ENCODE measurements around the gene LRMDA. TPM values are rescaled to one million over a fixed set of nuclear protein-coding genes. Genes with fewer than 3 reads are reported as not detected.

The LRMDA gene
- total and polyA plus RNA-seq, 2 donors (not counting 3 experiments of a cell fraction or from before 2014, with no cell fraction given), result 9.7 to 18.0 TPM

- no peak for FAIRE-seq
- no peaks in the 10 kb centered on the region for H3K36me3 ChIP-seq (ENCODE audit: control insufficient read depth in 2 of 2, extremely low read depth in 1 of 2, insufficient read depth in 2 of 2, low read length in 2 of 2)
- H3K9me3 ChIP-seq (replicated peaks; ENCODE audit: control insufficient read depth, insufficient read depth, low read length), result no peaks in the 10 kb centered on the region
- no peaks in the 10 kb centered on the region for H3K27me3 ChIP-seq (ENCODE audit: control insufficient read depth in 2 of 2, insufficient read depth in 2 of 2, low read length in 2 of 2)
- H3K4me1 ChIP-seq (ENCODE audit: control insufficient read depth, extremely low read depth, insufficient read depth, low read length), result no peaks in the 10 kb centered on the region
- dilution Hi-C loops (cut with MboI; ENCODE audit: extremely low pct_ligation_motif_present, low sequenced_read_pairs), result no loop called here
- H3K9ac ChIP-seq (replicated peaks; ENCODE audit: extremely low read depth, insufficient read depth, low read length), result no peak overlapping the region
- no peak for DNase-seq (ENCODE audit: low read depth, low spot score)
- no peaks in the 10 kb centered on the region for H3K79me2 ChIP-seq (ENCODE audit: control insufficient read depth, insufficient read depth, low read length)
- no TSS peak for BruUV-seq (replicated peaks)
- no peaks in the 10 kb centered on the region for H4K20me1 ChIP-seq (replicated peaks; ENCODE audit: control insufficient read depth, extremely low read depth, insufficient read depth, low read length)
- intact Hi-C loops (cut with micrococcal nuclease), result no loop called here
- no peak overlapping the region for H3K27ac ChIP-seq (ENCODE audit: insufficient read depth, low read depth, low read length)
- H3K9me1 ChIP-seq (replicated peaks; ENCODE audit: control insufficient read depth, extremely low read depth, insufficient read depth, low read length), result no peaks in the 10 kb centered on the region
- no peak for TF ChIP-seq JUN (IDR thresholded peaks at IDR 0.05; ENCODE audit: borderline replicate concordance, insufficient read depth, insufficient read length, low read depth)
- TF ChIP-seq, protein P1, sequence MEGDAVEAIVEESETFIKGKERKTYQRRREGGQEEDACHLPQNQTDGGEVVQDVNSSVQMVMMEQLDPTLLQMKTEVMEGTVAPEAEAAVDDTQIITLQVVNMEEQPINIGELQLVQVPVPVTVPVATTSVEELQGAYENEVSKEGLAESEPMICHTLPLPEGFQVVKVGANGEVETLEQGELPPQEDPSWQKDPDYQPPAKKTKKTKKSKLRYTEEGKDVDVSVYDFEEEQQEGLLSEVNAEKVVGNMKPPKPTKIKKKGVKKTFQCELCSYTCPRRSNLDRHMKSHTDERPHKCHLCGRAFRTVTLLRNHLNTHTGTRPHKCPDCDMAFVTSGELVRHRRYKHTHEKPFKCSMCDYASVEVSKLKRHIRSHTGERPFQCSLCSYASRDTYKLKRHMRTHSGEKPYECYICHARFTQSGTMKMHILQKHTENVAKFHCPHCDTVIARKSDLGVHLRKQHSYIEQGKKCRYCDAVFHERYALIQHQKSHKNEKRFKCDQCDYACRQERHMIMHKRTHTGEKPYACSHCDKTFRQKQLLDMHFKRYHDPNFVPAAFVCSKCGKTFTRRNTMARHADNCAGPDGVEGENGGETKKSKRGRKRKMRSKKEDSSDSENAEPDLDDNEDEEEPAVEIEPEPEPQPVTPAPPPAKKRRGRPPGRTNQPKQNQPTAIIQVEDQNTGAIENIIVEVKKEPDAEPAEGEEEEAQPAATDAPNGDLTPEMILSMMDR (IDR thresholded peaks at IDR 0.05; ENCODE audit: extremely low read depth in 1 of 2, insufficient read depth in 1 of 2, low read depth in 1 of 2, low read length in 2 of 2), result no peak
- TF ChIP-seq POLR2AphosphoS5 (IDR thresholded peaks at IDR 0.05; ENCODE audit: insufficient read depth, low read depth, low read length), result no peak
- TF ChIP-seq EZH2 (IDR thresholded peaks at IDR 0.05; ENCODE audit: borderline replicate concordance, low read depth, low read length, severe bottlenecking), result no peak
- TF ChIP-seq, protein P2, sequence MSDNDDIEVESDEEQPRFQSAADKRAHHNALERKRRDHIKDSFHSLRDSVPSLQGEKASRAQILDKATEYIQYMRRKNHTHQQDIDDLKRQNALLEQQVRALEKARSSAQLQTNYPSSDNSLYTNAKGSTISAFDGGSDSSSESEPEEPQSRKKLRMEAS (IDR thresholded peaks at IDR 0.05; ENCODE audit: insufficient read depth, insufficient read length), result no peak
- no peak for TF ChIP-seq GATA2 (IDR thresholded peaks at IDR 0.05; ENCODE audit: insufficient read depth, insufficient read length, low read depth, low read length)
- CTCF ChIA-PET, result no interaction called here
- POLR2A ChIA-PET, result no interaction called here
- H2AFZ ChIP-seq (ENCODE audit: low read depth, low read length), result no peak overlapping the region
- no peak overlapping the region for H3K4me2 ChIP-seq (ENCODE audit: insufficient read depth, low read length)
- H3K4me3 ChIP-seq (replicated peaks in 1 of 3; ENCODE audit: insufficient read depth in 1 of 3, low read depth in 1 of 3, low read length in 3 of 3), result no peak overlapping the region
These were observed 717.8 kb downstream of the LRMDA start for GRCh38 chr10:76149182-76149581.
